ENCODE measurements around the gene HPS4. TPM values are rescaled to one million over a fixed set of nuclear protein-coding genes. Genes with fewer than 3 reads are reported as not detected.

HPS4 gene
- total and polyA plus RNA-seq, 10 of the 15 experiments (the other 5 are each of a cell fraction or from before 2014, with no cell fraction given): 11.7 to 36.7 (median 30.8) TPM

GRCh38 chr22:26453216-26453615, 30.4 kb downstream of the HPS4 start:
- ChIA-PET SMC1A (ENCODE audit: uncharacterized antibody, unreplicated experiment) (interaction anchor here (1.6 kb wide), 1 partner anchor 9 kb away, joined by 4 read pairs; no protein-coding TSS in a partner anchor), RAD21 (ENCODE audit: unreplicated experiment) (no interaction called here), POLR2A (no interaction called here), CTCF (interaction anchor here (1.0 kb wide), 2 partner anchors 8 to 26 kb away, joined by 3 read pairs; no protein-coding TSS in a partner anchor)
- Histone ChIP-seq H3K9me3 (replicated peaks; ENCODE audit: control insufficient read depth, insufficient read depth, low read length) (no peaks in the 10 kb centered on the region), H3K4me3 (no peak overlapping the region), H3K4me1 (ENCODE audit: control insufficient read depth, insufficient read depth, low read length) (no peaks in the 10 kb centered on the region), H3K9ac (ENCODE audit: control insufficient read depth, insufficient read depth, low read length) (no peak overlapping the region), H3K27me3 (replicated peaks in 1 of 2; ENCODE audit: control insufficient read depth in 2 of 2, insufficient read depth in 2 of 2, low read length in 1 of 2) (no peaks in the 10 kb centered on the region), H3K27ac (ENCODE audit: control insufficient read depth, insufficient read depth) (no peak overlapping the region), H3K36me3 (ENCODE audit: control insufficient read depth in 2 of 2, insufficient read depth in 2 of 2, low read length in 1 of 2) (peaks cover 16 to 20% of the 10 kb centered on the region in 2 experiments), H3K79me2 (ENCODE audit: control insufficient read depth, insufficient read depth, low read length) (no peaks in the 10 kb centered on the region), H4K20me1 (ENCODE audit: control insufficient read depth, insufficient read depth) (0 out of 2 replicates have a peak, but pooled peaks cover 3% of the 10 kb centered on the region), H3K4me2 (ENCODE audit: control insufficient read depth, insufficient read depth) (no peak overlapping the region), H2AFZ (ENCODE audit: control insufficient read depth, low read depth, low read length) (no peak overlapping the region)
- in situ Hi-C loops (cut with MboI) (no loop called here), intact Hi-C loops (cut with micrococcal nuclease; ENCODE audit: unreplicated experiment) (no loop called here)
- ATAC-seq (no peak), DNase-seq (ENCODE audit: low read depth, low spot score) (no peak), FAIRE-seq (no peak)
- BruUV-seq (replicated peaks): no TSS peak
- WGBS (ENCODE audit: insufficient coverage, insufficient replicate concordance, low lambda C conversion rate, missing lambda C conversion rate): 97% methylated on average over 9 of the region's 9 CpGs
- TF ChIP-seq GATAD2B (conservative IDR thresholded peaks at IDR 0.05; ENCODE audit: low read depth) (no peak), MTA3 (IDR thresholded peaks at IDR 0.05; ENCODE audit: borderline replicate concordance, low read length) (no peak), CUX1 (IDR thresholded peaks at IDR 0.05; ENCODE audit: insufficient replicate concordance, low read depth, low read length) (no peak), GABPA (IDR thresholded peaks at IDR 0.05; ENCODE audit: low read depth) (no peak), ZNF217 (IDR thresholded peaks at IDR 0.05) (no peak), IRF4 (IDR thresholded peaks at IDR 0.05; ENCODE audit: low read depth, low read length) (no peak), ZBED1 (IDR thresholded peaks at IDR 0.05; ENCODE audit: borderline replicate concordance) (no peak), ZNF687 (IDR thresholded peaks at IDR 0.05) (no peak), ZNF592 (IDR thresholded peaks at IDR 0.05) (no peak), EGR1 (IDR thresholded peaks at IDR 0.05; ENCODE audit: borderline replicate concordance in 1 of 2, low read depth in 2 of 2, low read length in 2 of 2) (no peak)

All from GM12878 (cell line).